ENCODE data around the gene MAPK8IP1. TPM values are rescaled to one million over a fixed set of nuclear protein-coding genes. Genes with fewer than 3 reads are reported as not detected.

The MAPK8IP1 gene
- total RNA-seq, 4 donors from 2014 or later = 1.9 to 11.1 (median 2.6) TPM

DNA sequence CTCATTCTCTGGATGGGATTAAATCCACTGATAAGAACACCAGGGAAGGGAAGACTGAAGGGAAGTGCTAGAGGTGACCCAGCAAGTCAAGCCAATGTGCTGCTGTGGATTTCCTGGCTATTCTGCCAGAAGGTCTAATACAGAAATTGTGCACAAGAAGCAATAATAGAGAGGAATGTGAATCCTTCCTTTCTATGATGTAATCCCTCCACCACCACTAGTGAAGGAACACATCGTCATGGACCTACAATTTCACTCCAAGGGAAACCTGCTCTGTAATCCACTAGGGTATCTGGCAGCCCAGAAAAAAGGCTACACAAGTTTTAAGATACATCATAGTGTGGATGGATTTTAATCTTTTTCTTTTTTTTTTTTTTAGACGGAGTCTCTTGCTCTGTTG is 54.4 kb downstream of the MAPK8IP1 start:
- Histone ChIP-seq H3K36me3 (peaks cover 0 to 24% (median 8%) of the 10 kb centered on the region in 4 donors), H3K27me3 (no peaks in the 10 kb centered on the region), H3K9me3 (no peaks in the 10 kb centered on the region), H3K4me3 (no peak overlapping the region), H3K4me1 (no peaks in the 10 kb centered on the region), H3K27ac (no peak overlapping the region)
- intact Hi-C loops (cut with DNase I; ENCODE audit: low total_unique reads) = no loop called here
- WGBS, 2 donors (ENCODE audit: low coverage in 1 of 2) = 89 to 100% methylated on average over 2 of the region's 2 CpGs
- no peak for DNase-seq
- no peak for TF ChIP-seq POLR2AphosphoS5 (IDR thresholded peaks at IDR 0.05)
- in situ Hi-C loops (cut with MboI; ENCODE audit: low pct_ligation_motif_present in 1 of 4, low pct_unique_long_range_greater_than_20kb in 1 of 4, low sequenced_read_pairs in 3 of 4) = no loop called here

GRCh38 chr11:45941285-45941684 is 55.8 kb downstream of the MAPK8IP1 start:
- H3K9me3 ChIP-seq = no peaks in the 10 kb centered on the region
- no peak for DNase-seq
- intact Hi-C loops (cut with DNase I; ENCODE audit: low total_unique reads) (no loop called here), in situ Hi-C loops (cut with MboI; ENCODE audit: low pct_ligation_motif_present in 1 of 4, low pct_unique_long_range_greater_than_20kb in 1 of 4, low sequenced_read_pairs in 3 of 4) (no loop called here)
- H3K27ac ChIP-seq = no peak overlapping the region
- no peak for TF ChIP-seq POLR2A (IDR thresholded peaks at IDR 0.05)
- TF ChIP-seq CTCF (IDR thresholded peaks at IDR 0.05) = no peak
- no peak for TF ChIP-seq EP300 (IDR thresholded peaks at IDR 0.05; ENCODE audit: low read depth)
- no peak for TF ChIP-seq POLR2AphosphoS5 (IDR thresholded peaks at IDR 0.05)
- 87 to 100% methylated on average over 1 to 4 of the region's 4 CpGs for WGBS, 2 donors (ENCODE audit: low coverage in 1 of 2)
- H3K36me3 ChIP-seq = peaks cover 0 to 21% (median 8%) of the 10 kb centered on the region in 4 donors
- H3K4me1 ChIP-seq = no peaks in the 10 kb centered on the region
- no peaks in the 10 kb centered on the region for H3K27me3 ChIP-seq
- no peak overlapping the region for H3K4me3 ChIP-seq

GRCh38 chr11:45942381-45942780 is 56.9 kb downstream of the MAPK8IP1 start:
- intact Hi-C loops (cut with DNase I; ENCODE audit: low total_unique reads) (no loop called here), in situ Hi-C loops (cut with MboI; ENCODE audit: low pct_ligation_motif_present in 1 of 4, low pct_unique_long_range_greater_than_20kb in 1 of 4, low sequenced_read_pairs in 3 of 4) (no loop called here)
- Histone ChIP-seq H3K4me3 (no peak overlapping the region), H3K27me3 (no peaks in the 10 kb centered on the region), H3K9me3 (no peaks in the 10 kb centered on the region), H3K36me3 (peaks cover 0 to 23% (median 9%) of the 10 kb centered on the region in 4 donors), H3K27ac (no peak overlapping the region), H3K4me1 (no peaks in the 10 kb centered on the region)
- WGBS, 2 donors (ENCODE audit: low coverage in 1 of 2) = 98 to 100% methylated on average over 3 to 4 of the region's 4 CpGs
- DNase-seq = no peak
- TF ChIP-seq CTCF (IDR thresholded peaks at IDR 0.05) (no peak), POLR2AphosphoS5 (IDR thresholded peaks at IDR 0.05) (no peak), EP300 (IDR thresholded peaks at IDR 0.05; ENCODE audit: low read depth) (no peak), POLR2A (IDR thresholded peaks at IDR 0.05) (no peak)

GRCh38 chr11:45945397-45945999 is 60.0 kb downstream of the MAPK8IP1 start:
- Histone ChIP-seq H3K27ac (no peak overlapping the region), H3K9me3 (no peaks in the 10 kb centered on the region), H3K4me3 (no peak overlapping the region), H3K4me1 (no peaks in the 10 kb centered on the region), H3K27me3 (no peaks in the 10 kb centered on the region), H3K36me3 (peaks cover 0 to 35% (median 8%) of the 10 kb centered on the region in 4 donors)
- TF ChIP-seq EP300 (IDR thresholded peaks at IDR 0.05; ENCODE audit: low read depth) (no peak), CTCF (IDR thresholded peaks at IDR 0.05) (no peak), POLR2A (IDR thresholded peaks at IDR 0.05) (no peak), POLR2AphosphoS5 (IDR thresholded peaks at IDR 0.05) (no peak)
- intact Hi-C loops (cut with DNase I; ENCODE audit: low total_unique reads) = no loop called here
- 67 to 92% methylated on average over 1 to 3 of the region's 3 CpGs for WGBS, 2 donors (ENCODE audit: low coverage in 1 of 2)
- no peak for DNase-seq
- in situ Hi-C loops (cut with MboI; ENCODE audit: low pct_ligation_motif_present in 1 of 4, low pct_unique_long_range_greater_than_20kb in 1 of 4, low sequenced_read_pairs in 3 of 4) = no loop called here

- DNase-seq = no peak
- 100% methylated on average over 1 of the region's 1 CpG; no CpG with 5 or more reads in 1 of the 2 donors for WGBS, 2 donors (ENCODE audit: low coverage in 1 of 2)
- intact Hi-C loops (cut with DNase I; ENCODE audit: low total_unique reads) = no loop called here
- H3K9me3 ChIP-seq = no peaks in the 10 kb centered on the region
- in situ Hi-C loops (cut with MboI; ENCODE audit: low pct_ligation_motif_present in 1 of 4, low pct_unique_long_range_greater_than_20kb in 1 of 4, low sequenced_read_pairs in 3 of 4) = no loop called here
- peaks cover 0 to 35% (median 8%) of the 10 kb centered on the region in 4 donors for H3K36me3 ChIP-seq
- H3K27me3 ChIP-seq = no peaks in the 10 kb centered on the region
- no peak overlapping the region for H3K4me3 ChIP-seq
- no peak overlapping the region for H3K27ac ChIP-seq
- H3K4me1 ChIP-seq = no peaks in the 10 kb centered on the region
- TF ChIP-seq POLR2A (IDR thresholded peaks at IDR 0.05) (no peak), POLR2AphosphoS5 (IDR thresholded peaks at IDR 0.05) (no peak), CTCF (IDR thresholded peaks at IDR 0.05) (no peak), EP300 (IDR thresholded peaks at IDR 0.05; ENCODE audit: low read depth) (no peak)
These were observed 62.4 kb downstream of the MAPK8IP1 start for GRCh38 chr11:45947885-45948284.

Measured in transverse colon (tissue), 4 donors.